Left ventricle myocardium superior (tissue), 1 donor: ENCODE results near the gene TBXT. TPM values are rescaled to one million over a fixed set of nuclear protein-coding genes. Genes with fewer than 3 reads are reported as not detected.

ENCODE experiments used
- ATAC-seq: fragments of 200-7000 bp; cut with Tn5 transposase; one replicate; pipeline ENCODE4 v1.9.1; 2020; ENCODE audit warnings: mild to moderate bottlenecking, moderate library complexity
- DNase-seq: peaks from one replicate; pipeline ENCODE4 v3.0.0-alpha.2; 2020
- intact Hi-C: fragments of 100-400 bp; cut with micrococcal nuclease; formaldehyde crosslinking; loops from one replicate; pipeline ENCODE4 v1.11.0; 2022
- total RNA-seq: library from RNA; stranded (reverse); fragmentation: NEBNext Ultra II Directional; extraction: Animal tissue kit (Norgen Biotek cat#: 25700); gene quantifications from one replicate; pipeline ENCODE4 v1.2.1, GENCODE V29; 2021
- donor health status: DM: no; HTN: yes; CAD: no; lungs with severe emphysema.

TBXT gene
- total RNA-seq, 1 donor from 2014 or later, result not detected

DNA sequence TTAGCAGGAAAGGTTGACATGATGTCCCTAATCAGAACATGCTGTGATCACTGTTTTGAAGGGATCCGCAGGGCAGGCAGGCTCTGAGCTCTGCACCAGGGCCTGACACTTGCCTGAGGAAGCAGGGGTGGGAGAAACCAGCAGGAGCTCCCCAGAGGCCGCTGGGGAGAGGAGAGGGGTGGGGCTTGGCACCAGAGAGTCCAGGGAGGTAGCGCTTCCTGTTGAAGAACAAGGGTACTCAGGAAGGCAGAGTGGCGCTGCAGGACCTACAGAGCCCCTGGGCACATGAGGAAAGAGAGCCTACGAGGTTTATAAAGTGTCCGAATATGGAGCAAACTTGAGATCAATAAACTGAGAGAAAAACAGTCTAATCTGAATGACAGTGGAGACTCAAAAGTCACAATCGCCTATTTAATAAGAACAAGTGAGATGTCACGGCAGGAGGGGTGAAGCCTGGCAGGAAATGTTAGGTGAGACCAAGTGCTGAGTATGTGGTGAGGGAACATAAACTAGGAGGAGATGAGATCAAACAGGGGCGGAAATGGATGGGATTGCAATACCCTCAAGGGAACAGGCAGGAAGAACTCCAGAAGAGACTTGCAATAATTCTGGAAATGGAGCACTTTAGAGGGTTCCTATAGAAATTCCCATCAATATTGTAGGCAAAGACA is 5.8 kb upstream of the TBXT start:
- ATAC-seq (peak; percentile 64), DNase-seq (no peak)
- intact Hi-C loops, result no loop called here

DNA sequence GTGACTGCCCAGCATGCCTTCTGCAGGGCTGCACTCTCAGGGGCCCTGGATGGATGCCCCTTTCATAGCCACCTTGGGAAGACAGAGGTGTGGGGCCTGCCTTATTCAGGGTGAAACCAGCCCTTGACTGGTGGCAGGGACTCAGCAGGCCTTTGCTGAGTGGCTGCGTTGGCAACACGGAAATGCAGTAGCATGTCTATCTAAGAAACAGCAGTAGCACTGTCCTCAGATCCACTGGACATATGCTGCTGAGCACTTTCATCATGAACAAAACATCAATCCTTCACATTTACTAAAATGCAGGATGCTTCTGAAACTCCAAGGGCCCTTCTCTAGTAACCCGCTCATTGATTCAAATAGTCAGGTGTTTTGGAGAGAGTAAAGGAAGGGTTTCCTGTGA is 4.9 kb upstream of the TBXT start:
- DNase-seq, result no peak
- no peak for ATAC-seq
- intact Hi-C loops, result no loop called here

DNA sequence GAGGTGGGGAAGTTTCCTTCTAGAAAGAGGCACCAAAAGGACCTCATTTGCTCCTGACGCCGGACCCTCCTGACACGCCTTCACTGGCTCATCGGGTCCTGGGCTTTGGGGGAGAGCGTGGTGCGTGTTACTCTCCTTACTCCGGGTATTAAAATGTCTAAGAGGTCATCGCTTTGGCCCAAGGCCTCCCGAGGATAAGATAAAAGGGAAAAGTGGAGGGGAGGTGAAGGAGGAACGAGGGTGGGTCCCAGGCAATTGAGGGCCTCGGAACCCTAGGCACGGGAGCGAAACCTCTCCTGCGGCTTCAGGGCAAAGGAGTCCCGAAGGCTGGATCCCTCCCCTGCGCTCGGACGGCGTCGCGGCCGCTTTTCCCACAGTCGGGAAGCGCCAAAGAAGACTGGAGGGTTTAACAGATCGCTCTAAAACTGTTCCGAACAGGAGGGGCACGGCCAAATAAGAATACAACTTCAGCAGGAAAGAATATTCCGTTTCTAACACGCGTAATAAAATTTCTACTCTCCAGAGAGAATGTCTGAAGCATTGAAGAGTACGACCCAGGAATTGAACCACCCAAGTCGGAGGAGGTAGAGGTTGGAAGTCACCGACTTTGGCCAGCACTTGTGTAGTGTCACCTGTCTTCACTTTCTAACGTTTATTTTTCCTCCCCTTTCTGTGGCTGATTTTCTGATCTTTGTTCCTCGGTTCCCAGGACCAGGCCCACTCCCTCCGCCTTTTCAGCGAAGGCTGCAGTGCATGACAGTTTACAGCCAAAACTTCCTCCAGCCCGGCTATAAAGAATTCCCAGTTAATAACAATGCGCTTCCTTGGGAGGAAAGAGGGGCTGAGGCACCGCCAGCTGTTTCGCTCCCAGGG is 2.1 kb upstream of the TBXT start:
- DNase-seq, result no peak
- intact Hi-C loops, result no loop called here
- no peak for ATAC-seq

DNA sequence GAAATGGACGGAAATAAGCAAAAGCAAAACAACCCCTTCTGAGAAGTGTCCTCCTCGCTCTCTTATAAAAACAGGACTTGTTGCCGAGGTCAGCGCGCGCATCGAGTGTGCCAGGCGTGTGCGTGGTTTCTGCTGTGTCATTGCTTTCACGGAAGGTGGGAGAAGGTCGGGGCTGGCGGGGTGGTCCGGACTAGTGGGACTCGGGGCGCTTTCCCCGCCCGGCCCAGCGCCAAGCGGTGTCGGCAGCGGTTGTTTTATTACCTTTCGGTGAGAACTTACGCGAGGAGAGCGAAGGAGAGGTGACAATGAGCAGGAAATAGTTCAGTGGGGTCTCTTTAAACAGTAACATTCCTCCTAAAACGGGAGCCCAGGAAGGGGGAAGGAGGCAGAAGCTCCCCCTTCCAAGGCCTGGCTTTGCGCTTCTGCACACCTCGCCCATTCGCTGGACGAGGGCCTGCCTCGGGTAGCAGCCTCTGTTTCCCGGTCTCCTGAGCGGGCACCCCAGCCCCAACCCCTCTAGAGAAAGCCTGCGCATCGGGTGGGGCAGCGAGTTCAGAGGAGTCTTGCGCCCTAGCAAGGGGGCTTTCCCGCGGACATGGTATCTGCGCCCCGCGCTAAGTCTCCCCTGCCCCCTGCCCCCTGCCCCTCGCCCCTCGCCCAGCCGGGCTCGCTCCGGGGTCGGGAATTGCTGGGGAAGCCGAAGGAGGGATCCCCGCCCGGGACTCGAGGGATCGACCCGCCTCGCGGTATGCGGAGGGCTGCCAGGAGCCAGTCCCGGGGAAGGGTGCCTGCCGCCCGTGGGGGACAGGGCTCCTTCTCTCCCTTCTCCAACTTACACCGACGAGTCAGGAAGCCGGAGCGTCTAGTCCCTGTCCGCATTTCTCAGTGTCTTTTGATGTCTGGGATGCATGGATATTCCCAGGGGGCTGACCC is 1.2 kb upstream of the TBXT start:
- intact Hi-C loops, result no loop called here
- no peak for ATAC-seq
- DNase-seq, result no peak

DNA sequence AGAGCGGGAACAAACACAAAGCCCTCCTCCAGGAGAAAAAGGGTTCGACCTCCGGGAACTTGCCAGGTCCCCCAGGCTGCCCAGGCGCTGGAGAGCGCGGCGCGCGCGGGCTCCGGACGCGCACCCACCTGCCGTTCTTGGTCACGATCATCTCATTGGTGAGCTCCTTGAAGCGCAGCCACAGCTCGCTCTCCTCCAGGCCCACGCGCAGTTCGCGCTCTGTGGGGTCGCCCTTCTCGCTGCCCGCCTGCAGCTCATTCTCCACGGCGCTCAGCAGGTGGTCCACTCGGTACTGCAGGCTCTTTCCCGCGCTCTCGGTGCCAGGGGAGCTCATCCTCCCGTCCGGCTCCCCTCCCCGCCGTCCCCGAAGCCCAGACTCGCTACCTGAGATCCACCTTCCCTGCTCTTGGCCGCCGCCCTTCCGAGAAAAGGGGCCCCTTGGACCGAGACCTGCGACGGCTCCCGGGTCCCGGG is 356 bp downstream of the TBXT start:
- intact Hi-C loops, result no loop called here
- ATAC-seq, result no peak
- DNase-seq, result no peak

DNA sequence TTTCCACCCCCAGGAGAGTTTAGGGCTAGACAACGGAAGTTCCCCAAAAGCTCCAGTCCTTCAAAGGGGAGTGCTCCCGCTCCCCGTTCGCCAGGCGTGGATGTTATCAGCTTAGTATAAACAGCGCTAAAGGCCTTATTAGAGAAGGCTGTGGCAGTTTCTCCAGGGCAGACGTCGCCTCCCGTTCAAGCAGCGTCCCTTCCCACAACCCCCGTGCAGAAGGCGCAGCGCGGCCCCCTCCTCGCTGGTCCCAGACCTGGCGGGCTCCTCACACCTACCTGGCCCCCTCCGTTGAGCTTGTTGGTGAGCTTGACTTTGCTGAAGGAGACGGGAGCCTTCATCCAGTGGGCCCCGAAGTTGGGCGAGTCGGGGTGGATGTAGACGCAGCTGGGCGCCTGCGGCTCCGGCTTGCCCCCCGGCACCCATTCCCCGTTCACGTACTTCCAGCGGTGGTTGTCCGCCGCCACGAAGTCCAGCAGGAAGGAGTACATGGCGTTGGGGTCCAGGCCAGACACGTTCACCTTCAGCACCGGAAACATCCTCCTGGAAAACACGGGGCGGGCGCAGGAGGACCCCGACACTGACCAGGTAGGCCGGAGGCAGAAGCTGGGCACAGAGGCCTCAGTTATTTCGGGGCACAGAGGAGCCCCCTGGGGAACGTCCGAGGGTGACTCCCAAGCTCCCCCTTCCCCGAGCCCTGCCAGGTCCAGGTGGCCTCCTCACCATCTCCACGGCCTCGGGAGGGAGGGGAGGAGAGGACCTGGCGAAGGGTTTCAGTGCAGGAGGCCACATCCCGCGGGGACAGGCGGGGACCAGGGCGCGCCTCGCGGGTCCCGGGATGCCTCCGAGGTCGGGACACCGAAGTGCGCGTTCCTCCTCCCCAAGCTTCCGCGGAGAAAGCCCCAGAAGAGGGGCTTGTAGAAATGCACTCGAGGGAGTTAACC is 1.1 kb downstream of the TBXT start:
- ATAC-seq (no peak), DNase-seq (no peak)
- intact Hi-C loops, result no loop called here

DNA sequence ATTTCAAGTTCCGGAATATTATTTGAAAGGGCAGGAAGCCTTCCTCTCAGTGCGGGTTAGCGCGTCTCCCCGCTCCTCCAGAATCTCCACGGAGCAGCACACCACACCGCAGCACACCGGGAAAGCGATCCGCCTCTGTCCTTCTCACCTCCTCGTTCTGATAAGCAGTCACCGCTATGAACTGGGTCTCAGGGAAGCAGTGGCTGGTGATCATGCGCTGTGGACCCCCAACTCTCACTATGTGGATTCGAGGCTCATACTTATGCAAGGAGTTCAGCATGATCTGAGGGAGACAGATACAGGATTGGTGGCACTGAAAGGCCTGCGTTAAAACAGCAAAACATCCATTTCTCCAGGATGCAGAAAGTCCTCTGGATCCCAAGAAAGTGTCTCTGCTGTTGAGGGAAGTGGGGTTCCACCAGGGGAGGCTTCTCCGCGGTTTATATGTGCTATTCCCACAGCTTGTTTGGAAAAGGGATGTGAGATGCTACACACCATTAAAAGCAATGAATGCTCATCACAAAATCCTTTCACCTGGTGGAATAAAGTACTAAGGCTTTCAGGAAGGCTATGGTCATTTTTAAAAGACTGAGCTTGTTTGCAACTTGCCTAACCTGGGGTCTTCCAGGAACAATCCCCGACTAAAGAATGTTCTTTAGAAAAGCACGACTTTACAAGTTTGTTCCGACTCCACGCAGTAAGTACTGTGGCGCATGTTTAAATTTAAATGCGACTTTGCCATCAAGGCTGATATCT is 1.9 kb downstream of the TBXT start:
- ATAC-seq, result no peak
- DNase-seq, result no peak
- intact Hi-C loops, result no loop called here

DNA sequence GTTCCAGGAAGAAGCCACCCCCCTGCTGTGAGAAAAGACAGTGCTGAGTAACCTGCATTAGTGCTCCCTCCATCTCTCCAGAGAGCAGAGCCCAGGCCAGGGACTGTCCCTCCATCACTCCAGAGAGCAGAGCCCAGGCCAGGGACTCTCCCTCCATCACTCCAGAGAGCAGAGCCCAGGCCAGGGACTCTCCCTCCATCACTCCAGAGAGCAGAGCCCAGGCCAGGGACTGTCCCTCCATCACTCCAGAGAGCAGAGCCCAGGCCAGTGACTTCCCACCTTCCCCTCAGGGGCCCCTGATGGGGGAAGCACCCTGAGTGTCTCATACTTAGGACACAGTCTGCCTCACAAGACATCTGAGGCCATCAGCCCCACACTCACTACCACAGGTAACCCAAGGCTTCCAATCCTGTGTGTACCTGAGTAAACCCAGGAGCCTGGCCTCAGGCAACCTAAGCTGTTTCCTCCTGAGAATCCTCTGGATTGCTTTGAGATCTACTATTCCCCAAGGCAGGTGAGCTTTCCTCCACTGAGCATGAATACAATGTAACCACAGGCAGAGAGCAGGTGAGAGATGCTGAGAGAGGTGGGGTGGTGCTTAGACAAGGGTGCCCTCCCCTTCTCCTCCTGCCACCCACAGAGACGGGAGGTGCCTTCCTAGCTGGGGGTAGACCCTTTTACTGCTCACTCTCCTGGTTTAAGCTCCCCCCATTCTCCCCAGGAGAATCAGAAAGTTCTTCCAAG is 4.9 kb downstream of the TBXT start:
- intact Hi-C loops, result no loop called here
- DNase-seq (no peak), ATAC-seq (no peak)

DNA sequence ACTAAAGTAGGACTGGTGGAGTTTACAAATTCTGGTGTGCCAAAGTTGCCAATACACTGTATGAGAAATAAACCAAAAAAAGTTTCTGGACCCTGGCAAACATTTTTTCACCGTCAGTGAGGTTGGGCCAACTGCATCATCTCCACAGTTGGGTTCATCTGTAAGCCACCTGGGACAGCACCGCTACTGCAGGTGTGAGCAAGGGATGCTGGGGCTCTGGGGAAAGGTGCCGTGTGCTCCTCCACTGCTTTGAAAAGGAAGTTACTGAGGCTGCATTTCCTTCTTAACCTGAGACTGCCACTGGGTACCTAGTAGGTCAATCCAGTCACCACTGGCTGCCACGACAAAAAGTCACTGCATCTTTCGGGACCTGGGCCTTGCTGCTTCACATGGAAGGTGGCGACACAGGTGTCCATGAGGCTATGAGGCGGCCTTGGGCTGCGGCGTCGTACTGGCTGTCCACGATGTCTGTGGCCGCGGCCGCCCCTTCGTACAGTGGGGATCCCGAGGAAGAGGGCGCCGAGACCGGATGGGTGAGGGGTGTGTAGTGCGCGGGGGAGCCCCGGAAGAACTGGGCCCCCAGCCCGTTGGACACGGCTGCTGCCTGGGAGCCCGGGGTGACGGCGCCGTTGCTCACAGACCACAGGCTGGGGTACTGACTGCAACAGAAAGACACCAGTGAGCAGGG is 9.6 kb downstream of the TBXT start:
- ATAC-seq (no peak), DNase-seq (no peak)
- intact Hi-C loops, result no loop called here

DNA sequence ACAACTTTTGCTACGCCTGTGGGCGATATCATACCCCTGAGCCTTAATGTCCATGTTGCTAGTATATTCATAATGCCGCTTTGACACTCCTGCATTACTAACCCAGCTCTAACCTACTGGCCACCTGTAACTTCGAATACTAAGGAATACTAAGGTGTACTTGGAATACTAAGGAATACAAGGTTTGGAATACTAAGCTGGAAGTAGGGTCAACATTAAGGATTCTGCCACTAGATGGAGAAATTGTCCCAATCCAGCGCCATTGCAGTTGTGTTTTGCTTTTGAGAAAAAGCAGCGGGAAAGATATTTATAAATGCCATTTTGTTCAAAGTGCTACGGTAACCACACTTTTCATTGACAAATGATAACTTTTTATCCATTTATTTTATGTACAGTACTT is 10.7 kb downstream of the TBXT start:
- no peak for ATAC-seq
- intact Hi-C loops, result no loop called here

DNA sequence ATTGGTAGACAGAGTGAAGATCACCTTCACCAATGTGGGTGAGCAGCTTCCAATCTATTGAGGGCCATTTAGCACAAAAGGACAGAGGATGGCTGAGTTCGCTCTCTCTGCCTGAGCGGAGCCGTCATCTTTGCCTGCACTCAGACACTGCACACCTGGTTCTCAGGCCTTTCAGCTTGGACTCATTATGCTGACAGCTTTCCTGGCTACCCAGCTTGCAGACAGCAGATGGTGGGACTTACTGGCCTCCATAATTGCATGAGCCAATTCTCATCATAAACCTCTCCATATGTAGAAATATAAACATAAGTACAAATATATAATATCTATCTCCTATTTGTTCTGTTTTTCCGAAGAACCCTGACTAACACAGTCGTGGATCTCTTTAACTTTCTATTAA is 13.7 kb downstream of the TBXT start:
- DNase-seq, result no peak
- no peak for ATAC-seq
- intact Hi-C loops, result no loop called here

More for the DNA sequence above, 10.7 kb downstream of the TBXT start:
- DNase-seq, result no peak

DNA sequence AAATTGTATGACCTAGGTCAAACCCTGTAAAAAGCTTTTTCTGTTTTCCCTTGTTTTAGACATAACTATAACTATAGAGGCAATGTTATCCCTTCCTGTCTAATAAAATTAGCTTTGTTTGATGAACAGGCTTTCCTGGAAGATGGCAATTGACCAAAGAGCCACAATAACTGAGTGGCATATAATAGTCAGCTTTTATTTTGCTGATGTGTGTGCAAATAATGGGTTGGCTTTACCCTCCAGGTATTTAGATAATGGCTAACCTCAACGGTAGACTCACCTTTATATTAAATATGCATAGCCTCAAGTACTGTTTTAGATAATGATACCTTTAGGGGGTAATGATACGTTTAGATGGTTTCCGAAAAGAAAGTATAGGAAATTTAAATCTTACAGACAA is 15.0 kb downstream of the TBXT start:
- DNase-seq (no peak), ATAC-seq (no peak)
- intact Hi-C loops, result no loop called here

DNA sequence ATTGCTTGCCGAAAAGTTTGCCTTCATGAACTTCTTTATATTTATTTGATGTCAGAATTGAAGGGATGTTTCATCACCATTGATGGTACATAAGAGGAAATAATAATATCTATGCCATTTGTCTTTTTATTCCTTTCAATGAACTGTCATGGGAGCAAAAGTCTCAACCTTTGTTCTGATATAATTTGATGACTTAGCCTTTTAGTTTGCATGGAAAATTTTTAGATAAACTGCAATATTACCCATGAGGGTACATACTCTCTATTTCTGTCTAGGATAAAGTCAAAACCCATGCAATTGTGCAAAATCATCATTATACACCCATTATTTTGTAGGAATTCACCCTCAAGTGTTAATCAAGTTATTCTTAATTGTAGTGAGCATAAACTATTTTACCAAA is 15.9 kb downstream of the TBXT start:
- no peak for DNase-seq
- ATAC-seq, result no peak
- intact Hi-C loops, result no loop called here

DNA sequence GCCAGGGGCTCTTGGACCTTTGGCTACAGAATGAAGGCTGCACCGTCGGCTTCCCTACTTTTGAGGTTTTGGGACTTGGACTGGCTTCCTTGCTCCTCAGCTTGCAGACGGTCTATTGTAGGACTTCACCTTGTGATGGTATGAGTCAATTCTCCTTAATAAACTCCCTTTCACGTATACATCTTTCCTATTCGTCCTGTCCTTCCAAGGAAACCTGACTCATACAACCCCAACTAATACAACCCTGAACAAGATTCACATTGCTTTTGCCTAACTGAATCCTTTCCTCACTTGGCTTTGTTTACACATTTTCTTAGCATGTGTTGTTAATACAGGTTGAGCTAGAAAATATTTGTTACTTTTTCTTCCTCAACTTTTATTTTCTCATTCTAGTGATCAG is 21.9 kb downstream of the TBXT start:
- no peak for DNase-seq
- intact Hi-C loops, result no loop called here
- ATAC-seq, result no peak

DNA sequence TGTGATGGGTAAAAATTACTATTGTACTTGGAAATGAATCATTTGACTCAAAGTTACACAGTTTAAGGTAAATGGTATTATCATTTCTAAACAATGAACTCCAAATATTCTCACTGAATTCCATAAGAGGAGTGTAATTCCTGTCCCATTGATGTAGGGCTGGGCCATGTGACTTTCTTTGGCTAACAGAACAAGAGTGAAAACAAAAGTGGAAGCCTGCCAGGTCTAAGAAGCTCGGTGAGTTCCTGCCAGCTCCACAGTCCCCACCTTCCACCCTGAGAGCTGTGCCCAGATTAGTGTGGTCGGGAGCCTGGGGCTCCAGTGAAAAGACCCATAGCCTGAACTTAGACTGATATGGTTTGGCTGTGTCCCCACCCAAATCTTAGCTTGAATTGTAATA is 24.6 kb downstream of the TBXT start:
- intact Hi-C loops, result no loop called here
- peak; percentile 48 for ATAC-seq
- no peak for DNase-seq

DNA sequence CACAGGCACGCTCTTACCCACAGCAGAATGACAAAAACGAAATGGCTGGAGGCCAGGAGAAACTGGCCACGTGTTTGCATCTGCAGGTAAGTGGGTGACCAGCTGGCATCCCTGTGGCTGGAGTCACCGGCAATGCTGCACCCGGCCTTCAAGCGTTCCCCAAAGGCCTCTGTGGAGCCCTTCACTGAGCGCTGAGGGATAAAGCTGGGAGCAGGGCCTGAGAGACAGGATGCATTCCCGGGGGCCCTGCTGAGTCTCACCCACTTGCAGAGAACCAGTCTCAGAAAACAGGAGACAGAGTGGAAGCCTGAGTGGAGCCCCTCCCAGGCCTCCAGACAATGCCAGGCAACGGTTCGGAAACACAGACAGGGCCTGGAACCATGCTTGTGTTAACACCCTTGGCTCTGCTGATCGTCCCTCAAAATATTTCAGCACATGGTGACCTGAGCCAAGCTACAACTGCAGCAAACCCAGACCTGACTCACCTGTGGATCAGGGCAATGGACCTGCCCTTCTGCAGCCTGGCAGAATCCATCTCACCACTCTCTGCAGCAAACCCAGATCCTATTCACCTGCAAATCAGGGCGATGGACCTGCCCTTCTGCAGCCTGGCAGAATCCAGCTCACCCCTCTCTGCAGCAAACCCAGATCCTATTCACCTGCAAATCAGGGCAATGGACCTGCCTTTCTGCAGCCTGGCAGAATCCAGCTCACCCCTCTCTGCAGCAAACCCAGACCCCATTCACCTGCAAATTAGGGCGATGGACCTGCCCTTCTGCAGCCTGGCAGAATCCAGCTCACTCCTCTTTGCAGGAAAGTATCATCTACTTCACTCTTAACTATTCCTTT is 39.8 kb downstream of the TBXT start:
- ATAC-seq, result no peak
- intact Hi-C loops, result no loop called here
- DNase-seq, result no peak
